KMS-11 (cell line): ENCODE results near the gene CLDN7.
A peak's percentile ranks its signal among the peaks of the same experiment; 100 is the strongest.

ENCODE experiments used
- H2AFZ ChIP-seq: fragments of 200-600 bp; sonication (generic); 2 replicates; pipeline ENCODE4 v1.6.1; 2016; ENCODE audit warnings: antibody characterized with exemption, mixed run types, low read depth
- H3K27ac ChIP-seq: fragments of 200-600 bp; sonication (generic); 2 replicates; pipeline ENCODE4 v1.6.1; 2016; ENCODE audit warnings: mild to moderate bottlenecking, mixed run types
- H3K27me3 ChIP-seq: fragments of 200-600 bp; sonication (generic); 2 replicates; pipeline ENCODE4 v1.6.1; 2017; ENCODE audit warnings: mild to moderate bottlenecking, low read depth, mixed run types, moderate library complexity; ENCODE audit not compliant: insufficient read depth
- H3K36me3 ChIP-seq: fragments of 200-600 bp; sonication (generic); 2 replicates; pipeline ENCODE4 v1.6.1; 2017; ENCODE audit warnings: mild to moderate bottlenecking, mixed run types; ENCODE audit not compliant: insufficient read depth
- H3K4me1 ChIP-seq: fragments of 200-600 bp; sonication (generic); 2 replicates; pipeline ENCODE4 v1.6.1; 2016; ENCODE audit warnings: mild to moderate bottlenecking, low read depth, mixed run types; ENCODE audit not compliant: poor library complexity, severe bottlenecking
- H3K4me2 ChIP-seq: fragments of 200-600 bp; sonication (generic); 2 replicates; pipeline ENCODE4 v1.7.0; 2016; ENCODE audit warnings: mild to moderate bottlenecking, mixed run types
- H3K4me3 ChIP-seq: fragments of 200-600 bp; sonication (generic); IDR thresholded peaks from 2 replicates; pipeline ENCODE4 v1.6.1; 2017; ENCODE audit warnings: low read depth, low read length, mixed read lengths; ENCODE audit not compliant: insufficient read depth
- H3K79me2 ChIP-seq: fragments of 200-600 bp; sonication (generic); 2 replicates; pipeline ENCODE4 v1.6.1; 2016; ENCODE audit warnings: low read depth, mixed run types; ENCODE audit not compliant: insufficient read depth
- H3K9ac ChIP-seq: fragments of 200-600 bp; sonication (generic); 2 replicates; pipeline ENCODE4 v1.6.1; 2016; ENCODE audit warnings: mild to moderate bottlenecking, mixed run types
- H4K20me1 ChIP-seq: fragments of 200-600 bp; sonication (generic); 2 replicates; pipeline ENCODE4 v1.6.1; 2016; ENCODE audit warnings: mild to moderate bottlenecking, mixed run types; ENCODE audit not compliant: insufficient read depth
- CTCF ChIP-seq: fragments of 200-600 bp; sonication (generic); conservative IDR thresholded peaks from 2 replicates; pipeline ENCODE4 v1.6.1; 2017; ENCODE audit warnings: low read depth, mild to moderate bottlenecking, antibody characterized with exemption, low read length, moderate library complexity, mixed read lengths

CLDN7 gene

GRCh38 chr17:7237266-7237760 lies 25.0 kb downstream of the CLDN7 start:
- H3K36me3 ChIP-seq = no peaks in the 10 kb centered on the region
- no peaks in the 10 kb centered on the region for H3K79me2 ChIP-seq
- H3K4me3 ChIP-seq = no peak overlapping the region
- H3K27me3 ChIP-seq = no peaks in the 10 kb centered on the region
- H2AFZ ChIP-seq = no peak overlapping the region
- no peak overlapping the region for H3K4me2 ChIP-seq
- no peaks in the 10 kb centered on the region for H4K20me1 ChIP-seq
- H3K27ac ChIP-seq = no peak overlapping the region
- H3K9ac ChIP-seq = no peak overlapping the region
- no peak for TF ChIP-seq CTCF
- H3K4me1 ChIP-seq = no peaks in the 10 kb centered on the region

- no peak overlapping the region for H3K4me3 ChIP-seq
- no peak for TF ChIP-seq CTCF
- no peak overlapping the region for H2AFZ ChIP-seq
- H4K20me1 ChIP-seq = no peaks in the 10 kb centered on the region
- no peak overlapping the region for H3K9ac ChIP-seq
- no peaks in the 10 kb centered on the region for H3K27me3 ChIP-seq
- H3K4me1 ChIP-seq = no peaks in the 10 kb centered on the region
- H3K36me3 ChIP-seq = no peaks in the 10 kb centered on the region
- H3K79me2 ChIP-seq = no peaks in the 10 kb centered on the region
- no peak overlapping the region for H3K4me2 ChIP-seq
- H3K27ac ChIP-seq = no peak overlapping the region
These were observed 25.5 kb downstream of the CLDN7 start for GRCh38 chr17:7236808-7237207.

GRCh38 chr17:7235693-7236665 lies 26.3 kb downstream of the CLDN7 start:
- H3K27ac ChIP-seq = no peak overlapping the region
- no peak overlapping the region for H3K9ac ChIP-seq
- H3K4me2 ChIP-seq = no peak overlapping the region
- no peak overlapping the region for H2AFZ ChIP-seq
- no peaks in the 10 kb centered on the region for H3K4me1 ChIP-seq
- no peaks in the 10 kb centered on the region for H3K27me3 ChIP-seq
- no peaks in the 10 kb centered on the region for H4K20me1 ChIP-seq
- H3K36me3 ChIP-seq = no peaks in the 10 kb centered on the region
- H3K4me3 ChIP-seq = no peak overlapping the region
- no peaks in the 10 kb centered on the region for H3K79me2 ChIP-seq
- no peak for TF ChIP-seq CTCF

GRCh38 chr17:7234083-7234951 lies 28.0 kb downstream of the CLDN7 start, which contains the start of gene DVL2:
TSS of gene DVL2 (minus strand) at chr17:7234517. CDS start at chr17:7234262, 255 bp downstream.
- peak within 1 kb of the TSS; percentile 25; the same call in 1 of the 2 replicates for H3K4me2 ChIP-seq
- H3K27me3 ChIP-seq = no peaks in the 10 kb centered on the region
- no peaks in the 10 kb centered on the region for H3K79me2 ChIP-seq
- TF ChIP-seq CTCF = no peak
- no peak within 1 kb of the TSS for H2AFZ ChIP-seq
- H4K20me1 ChIP-seq = no peaks in the 10 kb centered on the region
- no peaks in the 10 kb centered on the region for H3K4me1 ChIP-seq
- no peak within 1 kb of the TSS for H3K4me3 ChIP-seq
- no peak within 1 kb of the TSS for H3K27ac ChIP-seq
- H3K36me3 ChIP-seq = no peaks in the 10 kb centered on the region
- H3K9ac ChIP-seq = peak within 1 kb of the TSS; percentile 15; the same call in 1 of the 2 replicates
